ENCODE measurements around the gene CLEC16A.

CLEC16A gene

DNA sequence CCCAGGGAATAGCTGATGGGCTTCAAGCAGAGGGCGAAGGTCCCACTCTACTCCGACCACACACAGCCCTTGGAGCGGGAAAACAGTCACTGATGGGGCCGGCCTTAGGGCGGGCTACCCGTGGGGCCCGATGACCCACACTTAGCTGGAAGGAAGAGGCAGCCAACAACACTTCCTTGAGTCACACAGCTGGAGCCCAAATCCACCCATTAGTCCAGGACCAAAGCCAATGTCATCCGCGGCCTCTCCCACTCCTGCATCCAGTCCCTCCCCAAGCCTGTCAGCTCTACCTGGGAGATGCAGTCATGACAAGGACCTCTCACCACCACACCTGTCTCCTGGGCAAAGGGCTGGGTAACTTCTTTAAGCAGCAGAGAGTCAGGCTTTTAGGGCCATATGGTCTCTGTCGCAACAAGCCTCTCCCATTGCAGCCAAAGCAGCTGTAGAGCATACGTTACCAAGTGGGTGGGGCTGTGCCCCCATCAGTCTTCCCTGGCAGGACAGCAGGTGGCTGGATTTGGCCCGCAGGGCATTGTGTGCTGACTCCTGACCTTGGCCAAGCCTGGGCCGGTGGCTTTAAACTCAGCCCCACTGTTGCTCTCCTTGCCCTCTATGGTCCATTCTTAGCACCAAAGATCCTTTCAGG is 200.9 kb downstream of the CLEC16A start:
- no peak for DNase-seq

DNA sequence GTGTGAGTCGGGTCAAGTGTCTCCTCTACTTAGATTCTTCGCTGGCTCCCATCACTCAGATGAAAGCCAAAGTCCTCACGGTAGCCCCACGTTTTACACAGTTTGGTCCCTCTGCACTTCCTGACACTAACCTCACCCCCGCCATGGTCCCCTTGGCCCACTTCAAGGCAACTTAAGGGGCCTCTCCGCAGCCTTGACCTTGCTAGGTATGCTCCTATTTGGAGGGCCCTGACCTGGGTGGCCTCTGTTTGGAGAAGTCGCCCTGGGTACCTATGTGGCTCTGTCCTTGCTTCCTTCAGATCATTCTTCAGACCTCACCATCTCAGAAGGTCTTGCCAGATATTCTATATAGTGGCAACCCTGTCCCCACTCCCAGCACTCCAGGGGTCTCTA is 201.5 kb downstream of the CLEC16A start:
- DNase-seq: no peak

DNA sequence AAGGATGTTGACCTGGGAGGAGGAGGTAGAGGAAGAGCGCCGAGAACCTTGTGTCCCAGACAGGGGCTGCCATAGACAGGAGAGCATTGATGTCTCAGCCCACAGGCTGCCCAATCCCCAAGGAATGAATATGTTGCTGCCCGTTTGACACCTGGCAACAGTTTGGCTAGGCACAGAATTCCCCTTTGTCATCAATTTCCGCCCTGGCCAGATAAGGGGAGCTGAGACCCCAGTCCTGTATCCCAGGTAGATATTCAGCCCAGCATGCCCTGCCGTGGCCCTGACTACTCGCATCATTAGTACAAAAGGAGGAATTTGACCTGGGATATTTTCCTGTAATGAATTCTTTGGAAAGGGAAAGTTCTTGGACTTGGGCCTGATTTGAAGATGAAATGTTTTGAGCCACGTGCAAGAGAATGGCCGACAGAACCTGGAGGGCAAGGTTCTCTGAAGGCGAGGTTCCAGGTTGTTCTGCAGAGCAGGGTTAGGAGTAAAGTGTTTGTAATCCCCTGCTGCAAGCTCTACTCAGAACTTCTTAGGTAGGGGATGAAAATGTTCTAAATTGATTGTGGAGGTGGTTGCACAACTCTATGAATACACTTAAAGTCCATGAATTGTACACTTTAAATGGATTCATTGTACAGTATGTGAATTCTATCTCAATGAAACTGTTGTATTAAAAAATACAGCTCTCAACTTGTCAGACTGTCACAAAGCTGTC is 202.8 kb downstream of the CLEC16A start:
- no peak for DNase-seq

GRCh38 chr16:11147754-11148444 is 203.5 kb downstream of the CLEC16A start:
- no peak for DNase-seq

DNA sequence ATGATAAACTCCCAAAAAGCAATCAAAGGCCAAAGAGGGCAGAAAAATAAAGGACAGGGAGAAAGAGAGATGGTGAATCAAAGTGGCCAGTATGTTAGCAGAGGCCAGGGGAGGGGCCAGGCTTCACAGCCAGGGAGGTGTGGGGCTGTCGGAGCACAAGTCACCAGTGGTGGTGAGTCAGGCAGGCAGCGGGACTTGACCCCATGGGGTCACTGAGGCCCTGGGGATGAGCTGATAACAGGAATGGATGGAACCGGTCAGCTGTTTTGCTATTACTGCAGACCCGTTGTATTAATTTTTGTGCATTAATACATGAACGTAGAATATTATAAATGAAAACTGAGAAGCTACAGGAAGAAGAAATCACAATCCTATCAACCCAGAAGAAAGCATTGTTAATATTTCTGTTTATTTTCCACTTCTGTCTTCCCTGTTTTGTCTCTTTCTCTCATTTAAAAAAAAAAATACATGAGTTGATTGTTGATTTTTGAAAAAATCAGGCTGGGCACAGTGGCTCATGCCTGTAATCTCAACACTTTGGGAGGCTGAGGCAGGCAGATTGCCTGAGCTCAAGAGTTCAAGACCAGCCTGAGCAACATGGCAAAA is 204.8 kb downstream of the CLEC16A start:
- no peak for DNase-seq

- no peak for DNase-seq
Measured at GRCh38 chr16:11150190-11150589, 205.8 kb downstream of the CLEC16A start.

DNA sequence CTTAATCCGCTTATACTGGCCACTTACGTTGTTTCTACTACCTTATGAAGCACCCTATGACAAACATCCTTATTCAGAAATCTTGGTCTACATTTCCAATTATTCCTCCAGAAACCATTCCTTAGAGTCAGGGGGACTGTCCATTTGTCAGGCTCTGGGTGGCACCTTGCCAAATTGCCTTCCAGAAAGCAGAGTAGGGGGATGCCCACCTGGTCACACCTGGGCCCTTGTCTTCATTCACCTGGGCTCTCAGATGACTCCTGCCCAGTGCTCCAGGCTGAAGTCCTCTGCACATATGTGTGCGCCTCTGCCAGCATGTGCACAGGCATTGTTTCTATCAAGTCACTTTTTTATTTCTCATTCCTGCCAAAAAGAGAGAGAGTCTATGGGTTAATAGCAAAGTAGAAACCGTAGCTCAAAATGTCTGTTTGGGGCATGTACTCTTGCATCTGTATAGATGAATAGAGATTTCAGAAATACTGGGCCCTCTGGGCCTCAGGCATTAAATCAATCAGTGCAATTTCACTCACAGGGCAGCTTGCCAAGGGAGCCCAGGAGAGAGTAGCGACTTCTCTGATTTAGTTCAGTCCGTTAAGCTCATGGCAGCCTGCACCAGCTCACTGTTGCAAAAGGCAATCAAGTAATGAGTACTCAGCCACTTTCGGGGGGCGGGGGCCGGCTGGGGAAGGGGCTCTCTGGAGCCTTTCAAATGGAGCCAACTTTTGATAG is 207.0 kb downstream of the CLEC16A start:
- DNase-seq: no peak

DNA sequence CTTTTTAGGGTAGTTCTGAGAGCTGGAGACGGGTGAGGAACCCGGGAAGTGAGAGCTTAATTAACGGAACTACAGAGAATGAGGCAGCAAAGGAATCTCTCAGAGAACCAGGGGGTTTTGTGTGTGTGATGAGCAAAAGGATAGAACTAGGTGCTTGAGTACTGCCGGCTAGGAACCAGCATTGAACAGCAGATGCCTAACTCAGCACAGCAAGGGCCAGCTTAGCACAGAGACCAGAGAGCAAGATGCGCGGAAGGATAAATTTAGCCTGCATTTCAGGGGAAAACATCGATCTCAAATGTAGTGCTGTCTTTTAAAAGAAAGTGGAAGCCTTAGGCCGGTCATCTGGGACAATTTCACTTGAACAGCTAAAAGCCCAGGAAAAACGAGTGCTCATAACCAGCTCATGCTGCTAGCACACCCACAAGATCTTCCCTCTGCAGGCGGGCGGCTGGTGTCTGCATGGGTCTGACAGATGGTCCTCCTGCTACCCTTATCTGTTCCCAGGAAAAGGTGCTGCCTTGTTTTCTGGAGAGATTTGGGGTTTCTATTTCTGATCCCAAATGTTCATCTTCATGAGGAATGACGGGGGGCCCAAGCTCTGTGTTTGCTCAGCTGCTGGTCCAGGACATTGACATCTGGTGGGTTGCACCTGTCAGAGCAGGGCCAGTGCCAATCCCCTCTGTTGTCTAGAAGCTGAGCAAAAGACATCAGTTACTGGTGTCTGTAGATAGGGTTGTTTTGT is 207.7 kb downstream of the CLEC16A start:
- no peak for DNase-seq

GRCh38 chr16:11152677-11153331 is 208.4 kb downstream of the CLEC16A start:
- DNase-seq: no peak

DNA sequence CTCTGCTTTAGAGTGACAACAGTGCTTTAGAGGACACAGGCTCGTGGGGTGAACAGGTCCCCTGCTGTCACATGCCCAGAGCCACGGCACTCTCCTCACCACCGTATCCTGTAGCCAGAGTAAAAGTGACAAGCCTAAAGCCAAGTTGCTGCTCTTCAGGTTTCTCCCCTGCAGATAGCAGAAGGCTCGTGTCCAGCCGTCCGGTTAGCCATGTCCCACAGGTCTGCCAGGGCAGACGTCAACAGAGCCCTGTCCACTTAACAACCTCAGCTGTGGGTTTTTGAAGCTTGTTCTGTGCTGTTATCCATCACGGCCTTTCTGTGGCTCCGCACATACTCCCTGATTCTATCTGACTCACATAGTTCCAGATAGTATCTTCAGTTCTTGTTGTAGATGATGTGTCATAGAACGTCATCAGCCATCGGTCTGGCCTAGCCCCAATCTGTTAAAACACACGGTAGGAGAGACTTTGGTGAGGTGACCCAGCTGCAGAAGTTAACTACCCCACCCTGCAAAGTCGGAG is 211.0 kb downstream of the CLEC16A start:
- no peak for DNase-seq

GRCh38 chr16:11156401-11156800 is 212.0 kb downstream of the CLEC16A start:
- no peak for DNase-seq

GRCh38 chr16:11157143-11157542 is 212.8 kb downstream of the CLEC16A start:
- DNase-seq: no peak

- no peak for DNase-seq
Measured at GRCh38 chr16:11158018-11158417, 213.7 kb downstream of the CLEC16A start.

DNA sequence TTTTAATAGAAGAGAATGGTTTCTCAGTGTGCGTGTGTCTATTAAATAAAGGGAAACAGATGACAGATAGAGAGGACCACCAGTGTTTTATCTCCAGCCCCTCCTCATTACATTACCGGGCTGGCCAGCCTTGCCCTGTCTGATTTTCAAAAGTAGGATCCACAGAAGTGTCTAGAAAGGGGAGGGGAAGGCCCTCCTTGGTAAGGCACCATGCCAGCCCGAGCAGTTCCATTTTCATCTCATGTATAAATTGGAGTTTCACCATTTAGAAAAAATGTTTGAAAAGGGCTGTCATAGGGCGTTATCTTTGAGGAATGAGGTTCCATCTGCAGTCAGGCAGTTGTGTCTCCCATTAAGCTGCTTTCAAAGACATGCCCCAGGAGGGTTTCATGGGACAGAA is 214.9 kb downstream of the CLEC16A start:
- no peak for DNase-seq

- no peak for DNase-seq
Measured at GRCh38 chr16:11160676-11161115, 216.3 kb downstream of the CLEC16A start.

GRCh38 chr16:11161439-11161838 is 217.1 kb downstream of the CLEC16A start:
- no peak for DNase-seq

- no peak for DNase-seq
Measured at GRCh38 chr16:11161974-11162373, 217.6 kb downstream of the CLEC16A start.

DNA sequence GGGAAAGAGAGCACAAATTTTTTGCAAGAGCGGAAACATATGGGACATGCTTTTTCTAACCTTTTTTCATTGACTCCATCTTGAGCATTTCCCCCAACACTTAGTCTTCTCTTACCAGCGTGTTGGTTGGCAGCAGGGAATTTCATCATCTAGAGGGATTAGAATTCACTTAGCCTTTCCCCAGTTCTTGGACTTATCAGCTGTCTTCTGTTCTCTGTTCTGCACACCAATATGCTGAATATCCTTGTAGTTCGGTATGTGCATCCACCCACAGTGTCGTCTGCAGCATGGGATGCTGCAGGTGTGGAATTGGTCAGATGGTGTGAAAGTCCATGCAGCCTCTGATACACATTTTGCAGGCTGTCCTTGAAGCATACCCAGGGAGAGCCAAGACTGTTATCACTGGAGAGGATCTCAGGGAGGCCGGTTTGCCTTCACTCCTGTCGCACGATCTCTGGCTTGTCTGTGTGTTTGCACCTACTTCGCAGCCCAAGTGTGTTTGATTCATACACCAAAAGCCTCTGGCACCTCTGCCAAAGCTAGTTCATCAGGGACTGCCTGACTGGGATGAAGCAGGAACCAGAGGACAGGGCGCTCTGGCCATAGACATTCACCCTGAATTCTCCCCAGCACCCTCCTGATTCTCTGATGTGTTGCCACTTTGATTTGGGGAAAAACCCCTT is 218.4 kb downstream of the CLEC16A start:
- no peak for DNase-seq

GRCh38 chr16:11163761-11164261 is 219.4 kb downstream of the CLEC16A start:
- no peak for DNase-seq

GRCh38 chr16:11164482-11165270 is 220.3 kb downstream of the CLEC16A start:
- DNase-seq: no peak
